ENCODE results near the gene MYL11. TPM values are rescaled to one million over a fixed set of nuclear protein-coding genes. Genes with fewer than 3 reads are reported as not detected.

The MYL11 gene
- total RNA-seq, 6 donors from 2014 or later: 1.6 TPM; not detected in 5

- Histone ChIP-seq H3K27ac (no peak overlapping the region), H3K4me1 (peaks cover 17 to 56% (median 22%) of the 10 kb centered on the region in 4 donors), H3K4me3 (no peak overlapping the region), H3K27me3 (no peaks in the 10 kb centered on the region), H3K9me3 (no peaks in the 10 kb centered on the region), H3K36me3 (peaks cover 0 to 18% (median 10%) of the 10 kb centered on the region in 4 donors)
- WGBS, 2 donors: 56 to 75% methylated on average over 4 of the region's 4 CpGs
- DNase-seq (no peak), ATAC-seq (ENCODE audit: low FRiP score in 2 of 2) (no peak)
- TF ChIP-seq POLR2AphosphoS5 (IDR thresholded peaks at IDR 0.05): no peak
- TF ChIP-seq POLR2A (IDR thresholded peaks at IDR 0.05): no peak
Measured at GRCh38 chr16:30397056-30397455, 22.5 kb downstream of the MYL11 start.

DNA sequence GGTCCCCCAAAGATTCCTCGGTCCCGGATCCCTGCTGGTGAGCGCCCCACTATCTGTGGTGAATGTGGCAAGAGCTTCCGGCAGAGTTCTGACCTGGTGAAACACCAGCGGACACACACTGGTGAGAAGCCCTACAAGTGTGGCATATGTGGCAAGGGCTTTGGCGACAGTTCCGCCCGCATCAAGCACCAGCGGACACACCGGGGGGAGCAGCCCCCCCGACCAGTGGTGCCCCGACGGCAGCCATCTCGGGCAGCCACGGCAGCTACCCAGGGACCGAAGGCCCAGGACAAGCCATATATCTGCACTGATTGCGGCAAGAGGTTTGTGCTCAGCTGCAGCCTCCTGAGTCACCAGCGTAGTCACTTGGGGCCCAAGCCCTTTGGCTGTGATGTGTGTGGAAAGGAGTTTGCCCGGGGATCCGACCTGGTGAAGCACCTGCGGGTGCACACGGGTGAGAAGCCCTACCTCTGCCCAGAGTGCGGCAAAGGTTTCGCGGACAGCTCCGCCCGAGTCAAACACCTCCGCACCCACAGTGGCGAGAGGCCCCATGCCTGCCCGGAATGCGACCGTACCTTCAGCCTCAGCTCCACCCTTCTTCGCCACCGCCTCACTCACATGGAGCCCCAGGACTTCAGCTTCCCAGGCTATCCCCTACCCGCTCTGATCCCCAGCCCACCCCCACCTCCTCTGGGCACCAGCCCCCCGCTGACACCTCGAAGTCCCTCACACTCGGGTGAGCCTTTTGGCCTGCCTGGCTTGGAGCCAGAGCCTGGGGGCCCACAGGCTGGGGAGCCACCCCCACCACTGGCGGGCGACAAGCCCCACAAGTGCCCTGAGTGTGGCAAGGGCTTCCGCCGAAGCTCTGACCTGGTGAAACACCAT is 23.4 kb downstream of the MYL11 start:
- no peak for TF ChIP-seq POLR2A (IDR thresholded peaks at IDR 0.05)
- TF ChIP-seq, protein P1, sequence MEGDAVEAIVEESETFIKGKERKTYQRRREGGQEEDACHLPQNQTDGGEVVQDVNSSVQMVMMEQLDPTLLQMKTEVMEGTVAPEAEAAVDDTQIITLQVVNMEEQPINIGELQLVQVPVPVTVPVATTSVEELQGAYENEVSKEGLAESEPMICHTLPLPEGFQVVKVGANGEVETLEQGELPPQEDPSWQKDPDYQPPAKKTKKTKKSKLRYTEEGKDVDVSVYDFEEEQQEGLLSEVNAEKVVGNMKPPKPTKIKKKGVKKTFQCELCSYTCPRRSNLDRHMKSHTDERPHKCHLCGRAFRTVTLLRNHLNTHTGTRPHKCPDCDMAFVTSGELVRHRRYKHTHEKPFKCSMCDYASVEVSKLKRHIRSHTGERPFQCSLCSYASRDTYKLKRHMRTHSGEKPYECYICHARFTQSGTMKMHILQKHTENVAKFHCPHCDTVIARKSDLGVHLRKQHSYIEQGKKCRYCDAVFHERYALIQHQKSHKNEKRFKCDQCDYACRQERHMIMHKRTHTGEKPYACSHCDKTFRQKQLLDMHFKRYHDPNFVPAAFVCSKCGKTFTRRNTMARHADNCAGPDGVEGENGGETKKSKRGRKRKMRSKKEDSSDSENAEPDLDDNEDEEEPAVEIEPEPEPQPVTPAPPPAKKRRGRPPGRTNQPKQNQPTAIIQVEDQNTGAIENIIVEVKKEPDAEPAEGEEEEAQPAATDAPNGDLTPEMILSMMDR (IDR thresholded peaks at IDR 0.05): no peak
- TF ChIP-seq EP300 (IDR thresholded peaks at IDR 0.05): no peak
- no peak for TF ChIP-seq POLR2AphosphoS5 (IDR thresholded peaks at IDR 0.05)
- no peaks in the 10 kb centered on the region for H3K9me3 ChIP-seq
- peaks cover 0 to 18% (median 10%) of the 10 kb centered on the region in 4 donors for H3K36me3 ChIP-seq
- H3K27me3 ChIP-seq: no peaks in the 10 kb centered on the region
- H3K4me1 ChIP-seq: peaks cover 17 to 56% (median 22%) of the 10 kb centered on the region in 4 donors
- no peak overlapping the region for H3K27ac ChIP-seq
- H3K4me3 ChIP-seq: no peak overlapping the region
- ATAC-seq (ENCODE audit: low FRiP score in 2 of 2) (no peak), DNase-seq (peak in 1 of 2 donors; percentile 73)
- WGBS, 2 donors: 89 to 91% methylated on average over 9 to 33 of the region's 42 CpGs

GRCh38 chr16:30398661-30399434 is 24.2 kb downstream of the MYL11 start:
- H3K4me1 ChIP-seq: peaks cover 17 to 56% (median 22%) of the 10 kb centered on the region in 4 donors
- no peak for TF ChIP-seq POLR2AphosphoS5 (IDR thresholded peaks at IDR 0.05)
- no peak for TF ChIP-seq EP300 (IDR thresholded peaks at IDR 0.05)
- no peak for TF ChIP-seq POLR2A (IDR thresholded peaks at IDR 0.05)
- TF ChIP-seq, protein P1 (IDR thresholded peaks at IDR 0.05): no peak

GRCh38 chr16:30399435-30400186 is 25.0 kb downstream of the MYL11 start:
- H3K9me3 ChIP-seq: no peaks in the 10 kb centered on the region
- H3K4me3 ChIP-seq: peak overlapping the region; percentile 20 to 77 (median 66)
- H3K27ac ChIP-seq: peak overlapping the region; percentile 65 to 88 (median 74)
- H3K4me1 ChIP-seq: peaks cover 13 to 51% (median 19%) of the 10 kb centered on the region in 4 donors
- ATAC-seq (ENCODE audit: low FRiP score in 2 of 2) (no peak), DNase-seq (no peak)
- TF ChIP-seq EP300 (IDR thresholded peaks at IDR 0.05) (no peak), POLR2AphosphoS5 (IDR thresholded peaks at IDR 0.05) (no peak), POLR2A (IDR thresholded peaks at IDR 0.05) (no peak)
- TF ChIP-seq, protein P1 (IDR thresholded peaks at IDR 0.05): no peak
- H3K36me3 ChIP-seq: peaks cover 0 to 18% (median 10%) of the 10 kb centered on the region in 4 donors
- H3K27me3 ChIP-seq: no peaks in the 10 kb centered on the region
- 19 to 37% methylated on average over 4 to 12 of the region's 12 CpGs for WGBS, 2 donors

More at GRCh38 chr16:30398661-30399434, 24.2 kb downstream of the MYL11 start:
- WGBS, 2 donors: 84 to 90% methylated on average over 13 to 23 of the region's 23 CpGs
- no peaks in the 10 kb centered on the region for H3K27me3 ChIP-seq
- H3K4me3 ChIP-seq: no peak overlapping the region
- ATAC-seq (ENCODE audit: low FRiP score in 2 of 2): no peak
- peak overlapping the region in 2 of 4 donors; percentile 79 to 88 for H3K27ac ChIP-seq
- H3K36me3 ChIP-seq: peaks cover 0 to 18% (median 10%) of the 10 kb centered on the region in 4 donors
- no peaks in the 10 kb centered on the region for H3K9me3 ChIP-seq
- peak in 1 of 2 donors; percentile 55 for DNase-seq
